GM12801 (cell line): ENCODE data around the gene ZNF546.

Experiments used
- TF ChIP-seq, protein P1 (sequence below): IDR thresholded peaks from one replicate; pipeline ENCODE4 v1.5.1; 2011; ENCODE audit warnings: control low read depth; ENCODE audit not compliant: insufficient read length; ENCODE audit errors: extremely low read depth

The ZNF546 gene

GRCh38 chr19:40053491-40053890 is 56.6 kb downstream of the ZNF546 start:
- TF ChIP-seq, protein P1, sequence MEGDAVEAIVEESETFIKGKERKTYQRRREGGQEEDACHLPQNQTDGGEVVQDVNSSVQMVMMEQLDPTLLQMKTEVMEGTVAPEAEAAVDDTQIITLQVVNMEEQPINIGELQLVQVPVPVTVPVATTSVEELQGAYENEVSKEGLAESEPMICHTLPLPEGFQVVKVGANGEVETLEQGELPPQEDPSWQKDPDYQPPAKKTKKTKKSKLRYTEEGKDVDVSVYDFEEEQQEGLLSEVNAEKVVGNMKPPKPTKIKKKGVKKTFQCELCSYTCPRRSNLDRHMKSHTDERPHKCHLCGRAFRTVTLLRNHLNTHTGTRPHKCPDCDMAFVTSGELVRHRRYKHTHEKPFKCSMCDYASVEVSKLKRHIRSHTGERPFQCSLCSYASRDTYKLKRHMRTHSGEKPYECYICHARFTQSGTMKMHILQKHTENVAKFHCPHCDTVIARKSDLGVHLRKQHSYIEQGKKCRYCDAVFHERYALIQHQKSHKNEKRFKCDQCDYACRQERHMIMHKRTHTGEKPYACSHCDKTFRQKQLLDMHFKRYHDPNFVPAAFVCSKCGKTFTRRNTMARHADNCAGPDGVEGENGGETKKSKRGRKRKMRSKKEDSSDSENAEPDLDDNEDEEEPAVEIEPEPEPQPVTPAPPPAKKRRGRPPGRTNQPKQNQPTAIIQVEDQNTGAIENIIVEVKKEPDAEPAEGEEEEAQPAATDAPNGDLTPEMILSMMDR: no peak

GRCh38 chr19:40054632-40055031 is 57.8 kb downstream of the ZNF546 start:
- TF ChIP-seq, protein P1: no peak

GRCh38 chr19:40055049-40055448 is 58.2 kb downstream of the ZNF546 start:
- TF ChIP-seq, protein P1: no peak

DNA sequence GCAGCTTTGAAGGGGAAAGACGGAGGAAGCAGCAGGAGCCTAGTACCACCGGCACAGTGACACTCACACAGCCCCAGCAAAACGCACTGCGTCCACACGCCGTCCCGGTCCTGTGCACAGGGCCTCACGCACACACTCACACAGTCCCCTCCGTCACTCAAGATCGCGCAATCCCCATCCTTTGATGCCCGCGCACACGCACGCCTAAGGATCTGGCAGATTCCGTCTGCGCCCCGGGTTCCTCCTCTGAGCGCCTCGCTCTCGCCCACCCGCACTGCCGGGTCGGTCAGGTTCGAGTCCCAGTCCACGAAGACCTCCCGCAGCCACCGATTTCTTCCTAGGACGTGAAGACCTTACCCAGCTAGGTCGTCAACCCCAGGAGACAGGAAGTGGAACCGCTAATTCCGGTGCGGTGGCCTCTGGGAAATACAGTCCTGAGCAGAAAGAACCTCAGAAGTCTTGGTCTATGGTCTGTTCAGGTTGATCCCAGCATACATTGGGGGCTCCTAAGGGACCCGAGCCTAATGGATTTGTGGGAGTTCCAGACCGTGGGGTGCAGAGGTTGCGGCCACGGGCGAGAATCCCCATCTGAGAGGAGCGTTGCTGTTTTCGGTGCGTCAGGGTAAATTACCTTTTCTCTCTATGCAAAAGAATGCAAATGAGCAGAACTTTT is 59.1 kb downstream of the ZNF546 start, which contains the start of gene ZNF780B:
Gene ZNF780B, minus strand, starts transcription at position 400 of the 673 bp plus-strand sequence. CDS start 5,899 bp downstream, outside the sequence.
- TF ChIP-seq, protein P1: no peak

DNA sequence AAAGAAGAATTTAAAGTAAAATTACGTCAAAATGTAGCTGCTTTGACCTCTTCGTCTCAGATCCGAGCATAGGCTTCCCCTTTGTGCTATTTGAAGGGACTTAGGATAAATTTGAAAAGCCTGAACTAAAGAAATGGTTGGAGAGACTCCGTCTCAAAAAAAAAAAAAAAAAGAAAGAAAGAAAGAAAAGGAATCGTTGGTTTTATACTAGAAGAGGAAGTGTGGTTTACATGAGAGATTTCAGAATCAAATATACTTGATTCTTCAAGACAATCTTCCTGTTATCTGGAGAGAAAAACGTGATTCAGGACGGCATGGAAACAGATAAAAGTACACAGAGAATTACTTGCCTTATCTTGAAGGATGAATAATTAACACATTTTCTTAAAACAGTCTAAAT is 59.6 kb downstream of the ZNF546 start:
- TF ChIP-seq, protein P1: no peak

GRCh38 chr19:40057166-40057565 is 60.3 kb downstream of the ZNF546 start:
- TF ChIP-seq, protein P1: no peak

DNA sequence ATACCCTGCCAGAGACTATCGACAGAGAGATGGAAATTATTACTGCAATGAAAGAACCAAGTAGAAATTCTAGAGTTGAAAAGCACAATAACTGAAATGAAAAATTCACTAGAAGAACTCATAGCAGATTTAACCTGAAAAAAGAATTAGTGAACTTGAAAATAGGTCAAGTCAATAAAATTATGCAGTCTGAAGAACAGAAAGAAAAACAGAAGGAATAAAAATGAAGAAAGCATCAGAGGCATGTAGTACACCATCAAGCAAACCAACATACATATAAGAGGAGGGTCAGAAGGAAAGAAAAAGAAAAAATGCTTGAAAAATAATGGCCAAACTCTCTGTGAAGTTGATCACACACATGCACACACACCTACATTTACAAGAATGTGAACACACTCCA is 62.8 kb downstream of the ZNF546 start:
- TF ChIP-seq, protein P1: no peak
